ENCODE data around the gene NDST1.

The NDST1 gene

GRCh38 chr5:150532996-150533395 lies 25.1 kb downstream of the NDST1 start (continued):
- TF ChIP-seq PATZ1 (CRISPR knock-in tag; IDR thresholded peaks at IDR 0.05; ENCODE audit: borderline replicate concordance) (no peak), ESRRG (CRISPR knock-in tag; IDR thresholded peaks at IDR 0.05) (no peak)

- TF ChIP-seq POU6F1 (CRISPR knock-in tag; IDR thresholded peaks at IDR 0.05; ENCODE audit: borderline replicate concordance, low read depth) (no peak), ZNF565 (CRISPR knock-in tag; conservative IDR thresholded peaks at IDR 0.05; ENCODE audit: low read depth) (no peak), ARNTL (CRISPR knock-in tag; IDR thresholded peaks at IDR 0.05; ENCODE audit: borderline replicate concordance, low read depth) (no peak), SNAI2 (CRISPR knock-in tag; IDR thresholded peaks at IDR 0.05) (no peak), BACH2 (CRISPR knock-in tag; IDR thresholded peaks at IDR 0.05; ENCODE audit: borderline replicate concordance) (no peak), RARB (CRISPR knock-in tag; IDR thresholded peaks at IDR 0.05) (no peak), ZFP3 (CRISPR knock-in tag; IDR thresholded peaks at IDR 0.05) (no peak), CSRNP3 (CRISPR knock-in tag; IDR thresholded peaks at IDR 0.05) (no peak), TSHZ2 (CRISPR knock-in tag; IDR thresholded peaks at IDR 0.05) (no peak), ZNF70 (CRISPR knock-in tag; IDR thresholded peaks at IDR 0.05) (no peak), ESRRG (CRISPR knock-in tag; IDR thresholded peaks at IDR 0.05) (no peak), CSDC2 (CRISPR knock-in tag; IDR thresholded peaks at IDR 0.05) (no peak), PPARA (CRISPR knock-in tag; IDR thresholded peaks at IDR 0.05; ENCODE audit: borderline replicate concordance) (no peak), GLIS3 (CRISPR knock-in tag; IDR thresholded peaks at IDR 0.05) (no peak), TOX (CRISPR knock-in tag; IDR thresholded peaks at IDR 0.05; ENCODE audit: borderline replicate concordance) (no peak), PATZ1 (CRISPR knock-in tag; IDR thresholded peaks at IDR 0.05; ENCODE audit: borderline replicate concordance) (no peak), TCF4 (CRISPR knock-in tag; IDR thresholded peaks at IDR 0.05; ENCODE audit: borderline replicate concordance) (no peak), OSR1 (CRISPR knock-in tag; IDR thresholded peaks at IDR 0.05) (no peak), ZNF8 (CRISPR knock-in tag; IDR thresholded peaks at IDR 0.05) (no peak), ISL1 (CRISPR knock-in tag; IDR thresholded peaks at IDR 0.05) (no peak)
- no peak for ATAC-seq
Measured at GRCh38 chr5:150534811-150535210, 26.9 kb downstream of the NDST1 start.

GRCh38 chr5:150535611-150536010 lies 27.7 kb downstream of the NDST1 start:
- TF ChIP-seq TOX (CRISPR knock-in tag; IDR thresholded peaks at IDR 0.05; ENCODE audit: borderline replicate concordance) = no peak
- TF ChIP-seq PATZ1 (CRISPR knock-in tag; IDR thresholded peaks at IDR 0.05; ENCODE audit: borderline replicate concordance) = no peak
- TF ChIP-seq ZFP3 (CRISPR knock-in tag; IDR thresholded peaks at IDR 0.05) = no peak
- TF ChIP-seq ISL1 (CRISPR knock-in tag; IDR thresholded peaks at IDR 0.05) = no peak
- TF ChIP-seq ESRRG (CRISPR knock-in tag; IDR thresholded peaks at IDR 0.05) = no peak
- TF ChIP-seq SNAI2 (CRISPR knock-in tag; IDR thresholded peaks at IDR 0.05) = no peak
- no peak for TF ChIP-seq GLIS3 (CRISPR knock-in tag; IDR thresholded peaks at IDR 0.05)
- TF ChIP-seq RARB (CRISPR knock-in tag; IDR thresholded peaks at IDR 0.05) = no peak
- no peak for TF ChIP-seq BACH2 (CRISPR knock-in tag; IDR thresholded peaks at IDR 0.05; ENCODE audit: borderline replicate concordance)
- no peak for TF ChIP-seq TSHZ2 (CRISPR knock-in tag; IDR thresholded peaks at IDR 0.05)
- no peak for TF ChIP-seq ZNF8 (CRISPR knock-in tag; IDR thresholded peaks at IDR 0.05)
- TF ChIP-seq ZNF70 (CRISPR knock-in tag; IDR thresholded peaks at IDR 0.05) = no peak
- no peak for TF ChIP-seq ZFP30 (CRISPR knock-in tag; IDR thresholded peaks at IDR 0.05)
- no peak for TF ChIP-seq OSR1 (CRISPR knock-in tag; IDR thresholded peaks at IDR 0.05)
- no peak for ATAC-seq

All from SK-N-SH treated with all-trans-retinoic acid at 6 μM for 48 hours (cell line).